Activated CD8-positive, alpha-beta T cell treated with anti-CD3 and anti-CD28 coated beads for 36 hours (primary cell): ENCODE data around the gene TRMT2B. TPM values are rescaled to one million over a fixed set of nuclear protein-coding genes. Genes with fewer than 3 reads are reported as not detected.

ENCODE experiments used
- ATAC-seq: fragments of 200-7000 bp; cut with Tn5 transposase; one replicate; pipeline ENCODE4 v1.10.0; 2021; ENCODE audit warnings: mild to moderate bottlenecking, moderate library complexity
- CTCF ChIA-PET: fragments of 350-600 bp; sonication (Branson Sonifier 250); formaldehyde crosslinking; loops from one replicate; lab custom pipeline; 2021; ENCODE audit warnings: antibody characterized with exemption; lab: Charles Lee
- POLR2A ChIA-PET: fragments of 350-600 bp; sonication (Branson Sonifier 250); formaldehyde crosslinking; loops from one replicate; lab custom pipeline; 2021; ENCODE audit warnings: antibody characterized with exemption; lab: Charles Lee
- DNase-seq: peaks from one replicate; pipeline ENCODE4 v3.0.0-alpha.2; 2020
- H3K27ac Mint-ChIP-seq: one replicate; pipeline ENCODE4 v1.8.0; 2021; ENCODE audit warnings: mild to moderate bottlenecking, mixed read lengths
- H3K27me3 Mint-ChIP-seq: one replicate; pipeline ENCODE4 v1.8.0; 2021; ENCODE audit warnings: mixed read lengths
- H3K36me3 Mint-ChIP-seq: one replicate; pipeline ENCODE4 v1.8.0; 2021; ENCODE audit warnings: low read depth, mixed read lengths
- H3K4me1 Mint-ChIP-seq: one replicate; pipeline ENCODE4 v1.8.0; 2021; ENCODE audit warnings: low read depth, mixed read lengths
- H3K4me3 Mint-ChIP-seq: one replicate; pipeline ENCODE4 v1.8.0; 2021; ENCODE audit warnings: mild to moderate bottlenecking, moderate library complexity, mixed read lengths
- H3K9me3 Mint-ChIP-seq: one replicate; pipeline ENCODE4 v1.8.0; 2021; ENCODE audit warnings: mixed read lengths
- CTCF ChIP-seq: fragments of 200-600 bp; IDR thresholded peaks from one replicate; pipeline ENCODE4 v1.8.0; 2022; ENCODE audit warnings: antibody characterized with exemption, mild to moderate bottlenecking
- intact Hi-C: fragments of 100-400 bp; cut with micrococcal nuclease; formaldehyde crosslinking; loops from one replicate; pipeline ENCODE4 v1.10.0; 2022
- total RNA-seq, 2 experiments: library from RNA; stranded (reverse); gene quantifications; one replicate each; pipeline ENCODE4 v1.2.3, GENCODE V29; 2021

TRMT2B gene
- total RNA-seq, 2 experiments from 2014 or later, result 21.7 to 23.7 TPM

- H3K36me3 Mint-ChIP-seq, result no peaks in the 10 kb centered on the region
- no peak overlapping the region for H3K4me3 Mint-ChIP-seq
- peaks cover 12% of the 10 kb centered on the region for H3K27me3 Mint-ChIP-seq
- CTCF ChIA-PET, result no interaction called here
- ATAC-seq (no peak), DNase-seq (no peak)
- no peaks in the 10 kb centered on the region for H3K9me3 Mint-ChIP-seq
- H3K27ac Mint-ChIP-seq, result no peak overlapping the region
- POLR2A ChIA-PET, result interaction anchor here (0.6 kb wide), 1 partner anchor 113 kb away, joined by 3 read pairs; no protein-coding TSS in a partner anchor
- intact Hi-C loops, result no loop called here
- no peak for TF ChIP-seq CTCF
- peaks cover 4% of the 10 kb centered on the region for H3K4me1 Mint-ChIP-seq
Measured at GRCh38 chrX:101080326-101081124, 28.6 kb upstream of the TRMT2B start.

- intact Hi-C loops, result no loop called here
- Mint-ChIP-seq H3K4me1 (peaks cover 4% of the 10 kb centered on the region), H3K36me3 (no peaks in the 10 kb centered on the region), H3K4me3 (no peak overlapping the region), H3K27me3 (peaks cover 12% of the 10 kb centered on the region), H3K9me3 (no peaks in the 10 kb centered on the region), H3K27ac (no peak overlapping the region)
- POLR2A ChIA-PET, result interaction anchor here (0.6 kb wide), 1 partner anchor 113 kb away, joined by 3 read pairs; no protein-coding TSS in a partner anchor
- ATAC-seq (no peak), DNase-seq (no peak)
- no peak for TF ChIP-seq CTCF
- CTCF ChIA-PET, result no interaction called here
Measured at GRCh38 chrX:101079736-101080270, 27.9 kb upstream of the TRMT2B start.

- ChIA-PET POLR2A (no interaction called here), CTCF (no interaction called here)
- no peak for DNase-seq
- Mint-ChIP-seq H3K4me1 (peaks cover 4% of the 10 kb centered on the region), H3K27me3 (peaks cover 12% of the 10 kb centered on the region), H3K27ac (no peak within 1 kb of the TSS), H3K4me3 (no peak within 1 kb of the TSS), H3K36me3 (no peaks in the 10 kb centered on the region), H3K9me3 (no peaks in the 10 kb centered on the region)
- intact Hi-C loops, result no loop called here
- TF ChIP-seq CTCF, result no peak
- ATAC-seq, result no peak
Measured at GRCh38 chrX:101078716-101079598, 27.0 kb upstream of the TRMT2B start, which contains the start of gene TMEM35A. Gene TMEM35A (plus strand): TSS chrX:101078879. CDS start chrX:101079003, 124 bp downstream.

- H3K27ac Mint-ChIP-seq, result no peak overlapping the region
- no peaks in the 10 kb centered on the region for H3K4me1 Mint-ChIP-seq
- ChIA-PET POLR2A (no interaction called here), CTCF (no interaction called here)
- intact Hi-C loops, result no loop called here
- no peak overlapping the region for H3K4me3 Mint-ChIP-seq
- TF ChIP-seq CTCF, result no peak
- ATAC-seq (no peak), DNase-seq (no peak)
- H3K9me3 Mint-ChIP-seq, result no peaks in the 10 kb centered on the region
- no peaks in the 10 kb centered on the region for H3K27me3 Mint-ChIP-seq
- H3K36me3 Mint-ChIP-seq, result no peaks in the 10 kb centered on the region
Measured at GRCh38 chrX:101071582-101071981, 19.7 kb upstream of the TRMT2B start.
